ENCODE results near the gene GALNT12.

The GALNT12 gene

GRCh38 chr9:98848450-98849149 lies 41.1 kb downstream of the GALNT12 start:
- H3K4me3 ChIP-seq (IDR thresholded peaks at IDR 0.05; ENCODE audit: insufficient read depth, low read depth, low read length), result no peak overlapping the region
- peak; percentile 95 for TF ChIP-seq CTCF (conservative IDR thresholded peaks at IDR 0.05; ENCODE audit: low read depth, low read length)
- peaks cover 6% of the 10 kb centered on the region for H3K4me1 ChIP-seq (ENCODE audit: low read depth, poor library complexity, severe bottlenecking)
- H3K4me2 ChIP-seq, result peak overlapping the region; percentile 5; the same call in 1 of the 2 replicates
- H3K27ac ChIP-seq, result no peak overlapping the region
- H3K36me3 ChIP-seq (ENCODE audit: insufficient read depth), result no peaks in the 10 kb centered on the region
- no peak overlapping the region for H3K9ac ChIP-seq
- H3K27me3 ChIP-seq (ENCODE audit: insufficient read depth, low read depth), result no peaks in the 10 kb centered on the region
- peak overlapping the region; percentile 7; the same call in 1 of the 2 replicates for H2AFZ ChIP-seq (ENCODE audit: low read depth)
- H3K79me2 ChIP-seq (ENCODE audit: insufficient read depth, low read depth), result no peaks in the 10 kb centered on the region
- no peaks in the 10 kb centered on the region for H4K20me1 ChIP-seq (ENCODE audit: insufficient read depth)

- TF ChIP-seq CTCF (conservative IDR thresholded peaks at IDR 0.05; ENCODE audit: low read depth, low read length), result no peak
- Histone ChIP-seq H3K27ac (no peak overlapping the region), H3K36me3 (ENCODE audit: insufficient read depth) (no peaks in the 10 kb centered on the region), H3K27me3 (ENCODE audit: insufficient read depth, low read depth) (no peaks in the 10 kb centered on the region), H2AFZ (ENCODE audit: low read depth) (no peak overlapping the region), H3K4me2 (no peak overlapping the region), H3K4me3 (IDR thresholded peaks at IDR 0.05; ENCODE audit: insufficient read depth, low read depth, low read length) (no peak overlapping the region), H3K9ac (no peak overlapping the region), H3K79me2 (ENCODE audit: insufficient read depth, low read depth) (no peaks in the 10 kb centered on the region), H3K4me1 (ENCODE audit: low read depth, poor library complexity, severe bottlenecking) (peaks cover 6% of the 10 kb centered on the region), H4K20me1 (ENCODE audit: insufficient read depth) (no peaks in the 10 kb centered on the region)
Measured at GRCh38 chr9:98849563-98849962, 42.1 kb downstream of the GALNT12 start.

GRCh38 chr9:98850851-98851729 lies 43.6 kb downstream of the GALNT12 start:
- TF ChIP-seq CTCF (conservative IDR thresholded peaks at IDR 0.05; ENCODE audit: low read depth, low read length), result no peak
- H3K79me2 ChIP-seq (ENCODE audit: insufficient read depth, low read depth), result no peaks in the 10 kb centered on the region
- H3K36me3 ChIP-seq (ENCODE audit: insufficient read depth), result no peaks in the 10 kb centered on the region
- no peak overlapping the region for H3K9ac ChIP-seq
- no peak overlapping the region for H3K27ac ChIP-seq
- no peak overlapping the region for H3K4me2 ChIP-seq
- no peak overlapping the region for H3K4me3 ChIP-seq (IDR thresholded peaks at IDR 0.05; ENCODE audit: insufficient read depth, low read depth, low read length)
- H3K4me1 ChIP-seq (ENCODE audit: low read depth, poor library complexity, severe bottlenecking), result peaks cover 6% of the 10 kb centered on the region
- H4K20me1 ChIP-seq (ENCODE audit: insufficient read depth), result no peaks in the 10 kb centered on the region
- H3K27me3 ChIP-seq (ENCODE audit: insufficient read depth, low read depth), result no peaks in the 10 kb centered on the region
- H2AFZ ChIP-seq (ENCODE audit: low read depth), result no peak overlapping the region

- H3K4me3 ChIP-seq (IDR thresholded peaks at IDR 0.05; ENCODE audit: insufficient read depth, low read depth, low read length), result no peak overlapping the region
- H3K27me3 ChIP-seq (ENCODE audit: insufficient read depth, low read depth), result no peaks in the 10 kb centered on the region
- H3K79me2 ChIP-seq (ENCODE audit: insufficient read depth, low read depth), result no peaks in the 10 kb centered on the region
- no peaks in the 10 kb centered on the region for H3K36me3 ChIP-seq (ENCODE audit: insufficient read depth)
- no peak overlapping the region for H2AFZ ChIP-seq (ENCODE audit: low read depth)
- no peak overlapping the region for H3K27ac ChIP-seq
- no peaks in the 10 kb centered on the region for H4K20me1 ChIP-seq (ENCODE audit: insufficient read depth)
- no peak for TF ChIP-seq CTCF (conservative IDR thresholded peaks at IDR 0.05; ENCODE audit: low read depth, low read length)
- no peak overlapping the region for H3K4me2 ChIP-seq
- peaks cover 6% of the 10 kb centered on the region for H3K4me1 ChIP-seq (ENCODE audit: low read depth, poor library complexity, severe bottlenecking)
- H3K9ac ChIP-seq, result no peak overlapping the region
Measured at GRCh38 chr9:98851730-98852459, 44.4 kb downstream of the GALNT12 start.

All from KMS-11 (cell line).